D721Med (cell line): ENCODE results near the gene KCNH2.
"Not testable (repeated sequence)": the region's sequence is repeated elsewhere in the genome, so short reads cannot be mapped to it uniquely, and the experiment has no call there.

Experiments used
- DNase-seq: peaks from one replicate; pipeline ENCODE4 v3.0.0; 2011; ENCODE audit warnings: low spot score; ENCODE audit not compliant: insufficient read length
- FAIRE-seq: peaks from 2 replicates; lab custom pipeline; 2011; peaks lifted over from hg19 to GRCh38; lab: Jason Lieb, UNC
- CTCF ChIP-seq: IDR thresholded peaks from 2 replicates; pipeline ENCODE4 v1.5.1; 2012; ENCODE audit warnings: mild to moderate bottlenecking, control low read depth; ENCODE audit not compliant: insufficient read depth; ENCODE audit errors: missing control alignments

Gene KCNH2

DNA sequence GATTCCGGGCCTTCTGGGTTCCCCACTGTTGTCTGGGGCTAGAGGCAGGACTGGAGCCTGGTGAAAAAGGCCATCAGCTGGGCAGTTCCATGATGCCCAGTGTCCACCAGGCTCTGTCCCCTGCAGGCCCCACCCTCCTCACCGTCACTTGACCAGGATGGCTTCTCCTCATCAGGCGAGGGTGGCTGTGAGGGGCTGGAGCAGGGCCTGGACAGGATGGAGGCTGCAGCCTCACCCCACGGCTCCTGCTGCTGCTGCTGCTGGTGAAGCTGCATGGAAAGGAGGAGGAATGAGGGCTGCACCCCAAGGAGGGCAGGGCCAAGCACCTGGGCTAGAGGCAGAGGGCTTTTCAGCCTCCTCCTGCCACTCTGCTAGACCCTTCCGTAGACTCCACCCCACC, 37.8 kb upstream of the KCNH2 start:
- FAIRE-seq (no peak), DNase-seq (no peak)
- TF ChIP-seq CTCF: no peak

GRCh38 chr7:151014950-151015349, 36.8 kb upstream of the KCNH2 start:
- no peak for FAIRE-seq
- no peak for TF ChIP-seq CTCF

GRCh38 chr7:151013733-151014497, 35.8 kb upstream of the KCNH2 start:
- DNase-seq (no peak), FAIRE-seq (no peak)
- no peak for TF ChIP-seq CTCF

More at GRCh38 chr7:151014950-151015349, 36.8 kb upstream of the KCNH2 start:
- DNase-seq: no peak

GRCh38 chr7:151013356-151013732, 35.2 kb upstream of the KCNH2 start:
- DNase-seq: no peak
- FAIRE-seq: no peak
- no peak for TF ChIP-seq CTCF

DNA sequence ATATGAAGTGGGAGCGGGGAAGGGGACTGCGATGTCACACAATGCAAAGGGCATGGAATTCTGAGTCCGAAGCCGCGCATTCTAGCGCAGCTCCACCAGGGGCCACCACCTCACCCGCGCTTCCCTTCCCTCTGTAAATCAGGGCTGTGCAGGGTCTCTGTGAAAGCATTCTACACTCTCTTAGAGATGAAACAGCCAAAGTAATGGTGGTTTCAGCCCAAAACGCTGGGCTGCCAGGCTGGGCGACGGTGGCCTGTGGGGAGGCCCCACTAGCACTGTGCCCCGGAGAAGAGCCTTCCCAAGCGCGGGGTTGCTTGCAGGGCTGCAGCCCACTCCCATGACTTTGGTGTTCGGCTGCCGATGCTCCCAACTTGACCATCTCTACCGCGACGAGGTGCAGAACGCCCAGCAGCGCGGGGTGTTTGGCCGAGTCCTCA, 34.8 kb upstream of the KCNH2 start:
- no peak for FAIRE-seq
- DNase-seq: peak; percentile 73
- TF ChIP-seq CTCF: peak; percentile 42

GRCh38 chr7:151012031-151012692, 34.0 kb upstream of the KCNH2 start:
- DNase-seq (no peak), FAIRE-seq (no peak)
- TF ChIP-seq CTCF: no peak

GRCh38 chr7:151011616-151012015, 33.5 kb upstream of the KCNH2 start:
- not testable (repeated sequence) for DNase-seq, FAIRE-seq
